Measurements from ENCODE around the gene ALPK1. TPM values are rescaled to one million over a fixed set of nuclear protein-coding genes. Genes with fewer than 3 reads are reported as not detected.

ALPK1 gene
- total and polyA plus RNA-seq, 2 of the 8 experiments (the other 6 are each of a cell fraction or from before 2014, with no cell fraction given): 0.08 to 0.43 TPM

- no peaks in the 10 kb centered on the region for H3K23me2 ChIP-seq (ENCODE audit: low read depth, low read length)
- no peak overlapping the region for H3K23ac ChIP-seq (ENCODE audit: insufficient read length)
- no peaks in the 10 kb centered on the region for H3K79me1 ChIP-seq (ENCODE audit: low read depth, low read length)
- H3K14ac ChIP-seq (ENCODE audit: insufficient read length): no peak overlapping the region
- H4K8ac ChIP-seq (ENCODE audit: extremely low read depth, insufficient read depth, low read length): no peak overlapping the region
- peaks cover 0 to 4% (median 0%) of the 10 kb centered on the region in 4 experiments; a peak in 1 of 8 replicates for H3K36me3 ChIP-seq (ENCODE audit: control insufficient read depth in 2 of 4, insufficient read depth in 4 of 4, low read length in 3 of 4)
- H3K9ac ChIP-seq (replicated peaks in 1 of 4; ENCODE audit: extremely low read depth in 1 of 4, low read depth in 3 of 4, low read length in 3 of 4): no peak overlapping the region
- POLR2A ChIA-PET (ENCODE audit: partially characterized antibody): no interaction called here
- H3K27ac ChIP-seq (ENCODE audit: low read depth, low read length): no peak overlapping the region
- no peak overlapping the region for H2AFZ ChIP-seq (ENCODE audit: low read length)
- TF ChIP-seq POLR2A (IDR thresholded peaks at IDR 0.05; ENCODE audit: control extremely low read depth in 1 of 2, low read depth in 2 of 2, low read length in 2 of 2) (no peak), SUZ12 (IDR thresholded peaks at IDR 0.05; ENCODE audit: low read length) (no peak), CHD2 (IDR thresholded peaks at IDR 0.05; ENCODE audit: low read length) (no peak), BCL11A (IDR thresholded peaks at IDR 0.05; ENCODE audit: low read depth in 2 of 2, low read length in 2 of 2) (no peak), JUND (IDR thresholded peaks at IDR 0.05; ENCODE audit: low read length) (no peak), POLR2AphosphoS5 (IDR thresholded peaks at IDR 0.05; ENCODE audit: low read depth, low read length) (no peak), EGR1 (IDR thresholded peaks at IDR 0.05; ENCODE audit: borderline replicate concordance, low read depth, low read length) (no peak), SP2 (IDR thresholded peaks at IDR 0.05; ENCODE audit: low read length) (no peak)
- CTCF ChIA-PET (ENCODE audit: partially characterized antibody): interaction anchor here (0.8 to 1.5 kb wide), 3 partner anchors 35 to 157 kb away, joined by 3 to 5 read pairs (median 4); no protein-coding TSS in a partner anchor
- no peak overlapping the region for H3K4ac ChIP-seq (replicated peaks; ENCODE audit: insufficient read length, low read depth, low read length)
- no peaks in the 10 kb centered on the region for H4K20me1 ChIP-seq (replicated peaks in 1 of 2; ENCODE audit: control insufficient read depth in 1 of 2, insufficient read depth in 2 of 2, low read length in 2 of 2)
- no peaks in the 10 kb centered on the region for H3K79me2 ChIP-seq (ENCODE audit: control insufficient read depth in 1 of 2, insufficient read depth in 2 of 2, low read length in 2 of 2)
- DNase-seq (ENCODE audit: low read depth in 1 of 2, low spot score in 2 of 2) (no peak), FAIRE-seq (no peak)
- no peak overlapping the region for H3K4me2 ChIP-seq (ENCODE audit: insufficient read depth in 1 of 2, low read depth in 2 of 2, low read length in 2 of 2)
- no peak overlapping the region for H2BK12ac ChIP-seq (ENCODE audit: low read depth, low read length)
- no peak overlapping the region for H4K91ac ChIP-seq (replicated peaks; ENCODE audit: insufficient read length, low read length)
- no peaks in the 10 kb centered on the region for H3K4me1 ChIP-seq (replicated peaks in 1 of 4; ENCODE audit: control insufficient read depth in 3 of 4, insufficient read depth in 4 of 4, low read length in 3 of 4)
- no peaks in the 10 kb centered on the region for H3K27me3 ChIP-seq (replicated peaks in 1 of 4; ENCODE audit: control insufficient read depth in 3 of 4, extremely low read depth in 1 of 4, insufficient read depth in 3 of 4, low read length in 3 of 4)
- H3K4me3 ChIP-seq (ENCODE audit: extremely low read depth in 1 of 4, insufficient read depth in 2 of 4, low read depth in 3 of 4, low read length in 4 of 4): no peak overlapping the region
- no peak overlapping the region for H2BK15ac ChIP-seq (ENCODE audit: low read length)
- H2AK5ac ChIP-seq (ENCODE audit: low read depth, low read length): no peak overlapping the region
- peaks cover 14 to 16% of the 10 kb centered on the region in 2 experiments for H3K9me3 ChIP-seq (ENCODE audit: insufficient read depth in 2 of 2, low read depth in 1 of 2, low read length in 1 of 2)
- 86% methylated on average over 5 of the region's 5 CpGs; no CpG with 5 or more reads in 1 of the 2 experiments for WGBS, 2 experiments (ENCODE audit: extremely low coverage in 1 of 2, insufficient coverage in 1 of 2, insufficient read length in 1 of 2, insufficient replicate concordance in 2 of 2, low coverage in 1 of 2, low lambda C conversion rate in 2 of 2, missing lambda C conversion rate in 1 of 2)
- H3K56ac ChIP-seq (replicated peaks; ENCODE audit: insufficient read length, low read depth, low read length): no peak overlapping the region
- H2BK20ac ChIP-seq (ENCODE audit: low read length): no peak overlapping the region
- H2BK120ac ChIP-seq (replicated peaks; ENCODE audit: low read depth, low read length): no peak overlapping the region
- H2BK5ac ChIP-seq (ENCODE audit: low read depth, low read length): no peak overlapping the region
- no peak overlapping the region for H3K18ac ChIP-seq (ENCODE audit: extremely low read depth, low read length)
- no peak overlapping the region for H4K5ac ChIP-seq (ENCODE audit: insufficient read length, low read depth, low read length)
Observed at GRCh38 chr4:112485930-112486329, 188.8 kb downstream of the ALPK1 start.
